GM10248 (cell line): ENCODE measurements around the gene ZNF587.
"Not testable (repeated sequence)": the region's sequence is repeated elsewhere in the genome, so short reads cannot be mapped to it uniquely, and the experiment has no call there.

Source experiments
- CTCF ChIA-PET: fragments of 300-600 bp; sonication (Branson Sonifier 250); formaldehyde crosslinking; extraction: SDS; loops from one replicate; lab custom pipeline; 2021; ENCODE audit warnings: antibody characterized with exemption; lab: Yijun Ruan, JAX
- POLR2A ChIA-PET: fragments of 350-650 bp; sonication (Branson Sonifier 250); formaldehyde crosslinking; extraction: SDS; loops from one replicate; lab custom pipeline; 2020; ENCODE audit warnings: antibody characterized with exemption; lab: Yijun Ruan, JAX
- DNase-seq: peaks from one replicate; pipeline ENCODE4 v3.0.0; 2012; ENCODE audit errors: extremely low spot score
- CTCF ChIP-seq: IDR thresholded peaks from 2 replicates; pipeline ENCODE4 v1.5.1; 2012; ENCODE audit warnings: mild to moderate bottlenecking, low read depth; ENCODE audit errors: extremely low read depth, missing control alignments, control extremely low read depth

Gene ZNF587

DNA sequence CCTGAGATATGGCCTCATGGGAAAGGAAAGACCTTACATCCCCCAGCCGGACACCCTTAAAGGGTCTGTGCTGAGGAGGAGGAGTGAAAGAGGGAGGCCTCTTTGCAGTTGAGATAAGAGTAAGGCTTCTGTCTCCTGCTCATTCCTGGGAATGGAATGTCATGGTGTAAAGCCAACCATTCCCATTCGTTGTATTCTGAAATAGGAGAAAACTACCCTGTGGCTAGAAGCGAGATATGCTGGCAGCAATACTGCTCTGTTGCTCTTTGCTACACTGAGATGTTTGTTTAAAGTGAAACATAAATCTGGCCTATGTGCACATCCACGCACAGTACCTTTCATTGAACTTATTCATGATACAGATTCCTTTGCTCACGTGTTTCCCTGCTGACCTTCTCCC, 20.3 kb upstream of the ZNF587 start:
- POLR2A ChIA-PET, result interaction anchor here (1.0 kb wide), 1 partner anchor 15 kb away, joined by 3 read pairs; the partner anchor contains the start of gene ZNF552
- no peak for TF ChIP-seq CTCF
- CTCF ChIA-PET, result interaction anchor here (0.9 to 1.3 kb wide), 4 partner anchors 8 to 115 kb away, joined by 3 read pairs; partner anchors contain the start of gene ZNF552
- DNase-seq, result no peak

- POLR2A ChIA-PET, result no interaction called here
- no peak for DNase-seq
- CTCF ChIA-PET, result interaction anchor here (0.9 to 1.3 kb wide), 4 partner anchors 9 to 116 kb away, joined by 3 read pairs; partner anchors contain the start of gene ZNF552
- no peak for TF ChIP-seq CTCF
These were observed 19.5 kb upstream of the ZNF587 start, which contains the start of gene ZNF587B for GRCh38 chr19:57830071-57830602. Gene ZNF587B, plus strand, starts transcription at chr19:57830299. Its CDS starts 230 bp downstream, at chr19:57830529.

- POLR2A ChIA-PET, result interaction anchor here (0.6 kb wide), 1 partner anchor 264 kb away, joined by 3 read pairs; no protein-coding TSS in a partner anchor
- DNase-seq, CTCF ChIA-PET: not testable (repeated sequence)
These were observed 12.7 kb upstream of the ZNF587 start for GRCh38 chr19:57836991-57837390.

DNA sequence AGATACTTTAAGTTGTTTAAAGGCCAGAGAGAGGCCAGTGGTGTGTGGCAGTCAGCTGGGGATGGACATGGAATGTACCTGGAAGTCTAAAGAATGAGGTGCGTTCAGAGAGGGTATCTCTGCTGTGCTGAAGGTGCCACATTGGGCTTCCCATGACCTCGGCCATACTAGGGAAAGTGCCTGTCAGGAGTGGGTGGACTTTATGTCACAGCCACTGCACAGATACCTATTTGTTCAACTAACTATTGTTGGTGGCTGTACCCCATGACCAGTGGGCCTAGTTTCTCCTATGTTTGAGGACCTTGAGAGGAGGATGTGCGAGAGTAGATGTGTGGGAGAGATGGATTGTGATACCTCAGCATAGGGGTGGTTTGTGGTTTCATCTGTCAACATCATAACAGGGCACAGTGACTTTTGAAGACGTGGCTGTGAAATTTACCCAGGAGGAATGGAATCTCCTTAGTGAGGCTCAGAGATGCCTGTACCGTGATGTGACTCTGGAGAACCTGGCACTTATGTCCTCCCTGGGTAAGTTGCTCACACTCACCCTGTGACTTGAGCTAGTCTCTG, 11.0 kb upstream of the ZNF587 start:
- POLR2A ChIA-PET, CTCF ChIA-PET, DNase-seq: not testable (repeated sequence)

DNA sequence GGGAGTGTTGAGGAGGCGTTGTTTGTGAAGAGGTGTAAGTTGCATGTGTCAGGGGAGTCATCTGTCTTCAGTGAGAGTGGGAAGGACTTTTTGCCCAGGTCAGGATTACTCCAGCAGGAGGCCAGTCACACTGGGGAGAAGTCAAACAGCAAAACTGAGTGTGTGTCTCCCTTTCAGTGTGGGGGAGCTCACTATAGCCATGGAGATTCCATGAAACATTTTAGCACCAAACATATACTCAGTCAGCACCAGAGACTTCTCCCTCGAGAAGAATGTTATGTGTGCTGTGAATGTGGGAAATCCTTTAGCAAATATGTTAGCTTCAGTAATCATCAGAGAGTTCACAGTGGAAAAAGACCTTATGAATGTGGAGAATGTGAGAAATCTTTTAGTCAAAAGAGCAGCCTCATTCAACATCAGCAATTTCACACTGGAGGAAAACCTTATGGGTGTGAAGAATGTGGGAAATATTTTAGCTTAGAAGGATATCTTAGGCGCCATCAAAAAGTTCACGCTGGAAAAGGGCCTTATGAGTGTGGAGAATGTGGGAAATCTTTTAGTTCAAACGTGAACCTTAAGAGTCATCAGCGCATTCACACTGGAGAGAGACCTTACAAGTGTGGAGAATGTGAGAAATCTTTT, 8.4 kb upstream of the ZNF587 start:
- ChIA-PET POLR2A (no interaction called here), CTCF (no interaction called here)
- no peak for DNase-seq
- TF ChIP-seq CTCF, result no peak

DNA sequence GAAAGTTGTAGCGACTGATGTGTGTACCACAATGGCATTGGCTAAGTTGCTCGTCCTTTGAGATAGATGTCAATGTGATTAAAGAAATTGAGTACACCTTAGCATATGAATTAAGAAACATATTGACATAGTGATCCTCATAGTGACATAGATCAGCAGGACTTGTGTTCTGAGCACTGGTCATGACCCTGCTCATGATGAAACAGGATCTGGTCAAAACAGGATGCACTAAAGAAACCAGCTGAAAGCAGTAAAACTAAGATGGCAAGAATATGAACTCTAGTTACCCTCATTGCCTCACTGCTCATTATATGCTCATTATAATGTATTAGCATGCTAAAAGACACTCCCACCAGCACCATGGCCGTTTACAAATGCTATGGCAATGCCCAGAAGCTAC, 2.5 kb upstream of the ZNF587 start:
- CTCF ChIA-PET, result interaction anchor here (0.9 to 1.0 kb wide), 2 partner anchors 26 to 40 kb away, joined by 3 read pairs; no protein-coding TSS in a partner anchor
- POLR2A ChIA-PET, DNase-seq: not testable (repeated sequence)

GRCh38 chr19:57849162-57849665, 445 bp upstream of the ZNF587 start:
- DNase-seq, POLR2A ChIA-PET: not testable (repeated sequence)
- CTCF ChIA-PET, result interaction anchor here (1.5 kb wide), 1 partner anchor 48 kb away, joined by 3 read pairs; no protein-coding TSS in a partner anchor

GRCh38 chr19:57850553-57851017, 926 bp downstream of the ZNF587 start:
- DNase-seq, result no peak
- TF ChIP-seq CTCF, result no peak

DNA sequence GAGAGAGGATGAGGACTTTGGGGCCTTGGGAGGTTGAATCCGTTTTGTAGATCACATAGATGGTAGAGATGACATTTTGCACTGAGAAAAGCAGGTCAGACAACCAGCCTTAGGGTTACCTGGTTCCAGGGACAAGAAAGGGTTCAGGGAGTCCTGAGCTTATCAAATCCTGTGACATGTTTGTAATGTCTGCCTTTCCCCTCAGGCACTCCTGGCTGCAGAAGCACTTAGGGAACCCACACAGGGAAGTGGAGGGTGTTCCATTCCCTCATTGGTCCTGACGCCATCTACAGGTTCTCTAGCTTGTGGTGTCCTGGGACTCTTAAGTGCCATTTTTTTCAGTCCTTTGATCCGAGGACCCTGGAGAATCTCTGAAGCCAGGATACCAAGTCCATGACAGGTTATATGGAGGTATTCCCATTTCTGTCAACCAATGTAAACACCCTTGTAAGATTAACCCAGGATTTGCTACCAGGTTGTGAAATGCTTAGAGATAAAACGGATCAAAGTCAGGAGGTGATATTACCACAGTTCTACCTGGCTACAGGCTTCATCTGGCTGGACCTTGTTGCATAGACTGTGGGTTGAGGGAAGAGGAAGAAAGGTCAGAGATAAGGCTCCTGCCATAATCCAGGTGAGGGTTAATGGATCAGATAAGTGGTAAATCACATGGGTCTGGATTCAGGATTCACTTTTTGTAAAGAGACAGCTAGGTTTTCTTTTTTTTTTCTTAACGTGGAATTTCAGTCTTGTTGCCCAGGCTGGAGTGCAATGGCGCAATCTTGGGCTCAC, 2.3 kb downstream of the ZNF587 start:
- POLR2A ChIA-PET, result interaction anchor here (0.6 to 0.9 kb wide), 2 partner anchors 31 to 102 kb away, joined by 3 to 4 read pairs; no protein-coding TSS in a partner anchor

More at GRCh38 chr19:57850553-57851017, 926 bp downstream of the ZNF587 start:
- ChIA-PET CTCF (no interaction called here), POLR2A (no interaction called here)

DNA sequence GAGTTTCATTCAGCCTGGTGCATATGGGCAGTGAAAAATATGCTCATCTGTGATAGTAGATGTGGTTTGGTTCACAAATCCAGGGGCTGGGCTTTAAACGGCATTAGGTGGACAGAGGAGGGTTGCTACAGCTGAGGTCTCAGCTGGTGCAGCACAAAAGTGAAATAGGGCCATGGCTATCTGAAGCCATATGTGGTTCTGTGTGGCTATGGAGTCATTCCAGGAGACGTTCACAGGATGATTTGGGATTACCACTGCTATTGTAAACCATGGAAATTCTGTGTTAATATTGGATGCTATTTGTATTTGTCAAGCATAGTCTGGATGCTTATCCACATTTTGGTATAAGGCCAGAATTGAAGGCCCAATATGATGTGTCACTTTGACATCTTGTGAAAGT, 4.5 kb downstream of the ZNF587 start:
- POLR2A ChIA-PET, CTCF ChIA-PET, DNase-seq: not testable (repeated sequence)

More for the DNA sequence above, 2.3 kb downstream of the ZNF587 start:
- CTCF ChIA-PET, DNase-seq: not testable (repeated sequence)

DNA sequence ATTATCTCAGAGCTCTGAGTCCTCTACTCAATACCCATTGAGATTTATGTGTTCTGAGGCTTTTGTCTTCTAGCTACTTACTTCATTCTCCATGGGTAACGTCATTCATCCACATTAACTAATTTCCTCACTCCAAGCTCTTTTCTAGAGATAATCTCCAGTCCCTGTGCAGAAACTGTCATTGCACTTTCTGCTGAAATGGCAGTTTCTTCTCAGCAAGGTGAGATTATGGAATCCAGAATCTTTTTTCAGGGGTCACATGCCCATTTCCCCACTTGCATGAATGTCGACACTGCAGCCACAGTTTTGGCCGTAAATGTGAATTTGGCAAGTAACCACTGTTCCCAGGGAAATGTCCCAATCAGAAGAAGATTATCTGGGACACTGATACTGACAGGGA, 12.7 kb downstream of the ZNF587 start:
- CTCF ChIA-PET, result interaction anchor here (0.8 to 1.4 kb wide), 3 partner anchors 9 to 658 kb away, joined by 3 to 4 read pairs (median 3); partner anchors contain the start of gene ZBTB45
- DNase-seq, POLR2A ChIA-PET: not testable (repeated sequence)
